HepG2 (cell line): ENCODE results near the gene DPP6. TPM values are rescaled to one million over a fixed set of nuclear protein-coding genes. Genes with fewer than 3 reads are reported as not detected.

ENCODE experiments used
- ATAC-seq: fragments of 200-7000 bp; cut with Tn5 transposase; 3 replicates; pipeline ENCODE4 v1.9.1; 2020; ENCODE audit warnings: mild to moderate bottlenecking, moderate library complexity
- BruUV-seq: library from RNA; stranded (reverse); fragments of 400-500 nt; replicated peaks from 2 replicates; lab custom pipeline; 2021; lab: Mats Ljungman, UMichigan
- CTCF ChIA-PET: fragments of 300-600 bp; formaldehyde crosslinking; extraction: SDS; loops from one replicate; lab custom pipeline; 2021; ENCODE audit warnings: low total read pairs, inconsistent platforms, low intra/inter-chr PET ratio; lab: Yijun Ruan, JAX
- POLR2A ChIA-PET: fragments of 350-600 bp; sonication (Branson Sonifier 250); formaldehyde crosslinking; loops from one replicate; lab custom pipeline; 2020; ENCODE audit warnings: antibody characterized with exemption, inconsistent platforms; lab: Yijun Ruan, JAX
- DNase-seq: peaks from one replicate; pipeline ENCODE4 v3.0.0-alpha.2; 2015; ENCODE audit warnings: low spot score
- FAIRE-seq: peaks from 3 replicates; lab custom pipeline; 2011; peaks lifted over from hg19 to GRCh38; lab: Jason Lieb, UNC
- H2AFZ ChIP-seq: one replicate; pipeline ENCODE4 v1.6.1; 2011; ENCODE audit warnings: low read length, inconsistent platforms
- H3K27ac ChIP-seq: fragments of 300-600 bp; 3 replicates; pipeline ENCODE4 v1.8.0; 2011; ENCODE audit warnings: mixed run types, mild to moderate bottlenecking, mixed read lengths, low read length, inconsistent platforms; ENCODE audit not compliant: insufficient read depth; ENCODE audit errors: extremely low read length
- H3K27me3 ChIP-seq, 2 experiments: fragments of 200-600 bp in 1 of 2; 2 replicates in 1 of 2; 3 replicates in 1 of 2; pipeline versions ENCODE4 v1.6.0 to v1.8.0; 2011; ENCODE audit warnings: low read length in 2 of 2, mild to moderate bottlenecking in 2 of 2, moderate library complexity in 2 of 2, inconsistent platforms in 1 of 2; ENCODE audit not compliant: insufficient read depth in 2 of 2, control insufficient read depth in 1 of 2
- H3K36me3 ChIP-seq, 2 experiments: fragments of 200-600 bp in 1 of 2; replicated peaks in 1 of 2; 2 replicates in 1 of 2; 3 replicates in 1 of 2; pipeline versions ENCODE4 v1.5.1 to v1.8.0; 2011; ENCODE audit warnings: low read length in 2 of 2, inconsistent platforms in 1 of 2; ENCODE audit not compliant: insufficient read depth in 2 of 2, control insufficient read depth in 1 of 2
- H3K4me1 ChIP-seq: 2 replicates; pipeline ENCODE4 v1.5.1; 2012; ENCODE audit warnings: low read length, inconsistent platforms; ENCODE audit not compliant: insufficient read depth
- H3K4me2 ChIP-seq: 2 replicates; pipeline ENCODE4 v1.6.0; 2011; ENCODE audit warnings: low read depth, low read length, inconsistent platforms
- H3K4me3 ChIP-seq, 3 experiments: fragments of 200-600 bp in 1 of 3; sonication (generic), shearing (Covaris generic) in 1 of 3; replicated peaks in 1 of 3; 2 replicates each; pipeline ENCODE4 v1.5.1; 2011 to 2016; ENCODE audit warnings: low read length in 3 of 3, inconsistent platforms in 2 of 3, low read depth in 2 of 3, mild to moderate bottlenecking in 2 of 3, control low read depth in 1 of 3, mixed read lengths in 1 of 3; ENCODE audit not compliant: insufficient read depth in 1 of 3
- H3K79me2 ChIP-seq: one replicate; pipeline ENCODE4 v1.6.1; 2011; ENCODE audit warnings: low read length, inconsistent platforms; ENCODE audit not compliant: insufficient read depth
- H3K9ac ChIP-seq: 2 replicates; pipeline ENCODE4 v1.6.0; 2011; ENCODE audit warnings: mild to moderate bottlenecking, low read depth, low read length, inconsistent platforms; ENCODE audit not compliant: insufficient read depth
- H3K9me3 ChIP-seq: 2 replicates; pipeline ENCODE4 v1.5.1; 2012; ENCODE audit warnings: mild to moderate bottlenecking, low read length
- H4K20me1 ChIP-seq: 2 replicates; pipeline ENCODE4 v1.6.0; 2011; ENCODE audit warnings: inconsistent platforms, mild to moderate bottlenecking, low read length, moderate library complexity; ENCODE audit not compliant: insufficient read depth
- FOSL2 ChIP-seq: sonication (generic); formaldehyde crosslinking; IDR thresholded peaks from 2 replicates; pipeline ENCODE4 v1.4.0; 2020; ENCODE audit warnings: missing genetic modification reagents
- POGZ ChIP-seq: sonication (generic); formaldehyde crosslinking; IDR thresholded peaks from 2 replicates; pipeline ENCODE4 v1.4.0; 2020; ENCODE audit warnings: mild to moderate bottlenecking, missing genetic modification reagents
- SMAD3 ChIP-seq: sonication (generic); formaldehyde crosslinking; IDR thresholded peaks from 2 replicates; pipeline ENCODE4 v1.4.0; 2020; ENCODE audit warnings: missing genetic modification reagents
- ZNF646 ChIP-seq: sonication (generic); formaldehyde crosslinking; IDR thresholded peaks from 2 replicates; pipeline ENCODE4 v1.9.0; 2021; ENCODE audit warnings: mild to moderate bottlenecking, missing genetic modification reagents
- ZNF792 ChIP-seq: IDR thresholded peaks from 2 replicates; pipeline ENCODE4 v1.6.1; 2016
- WGBS: methylation state at CpG from one replicate; pipeline ENCODE4 v1.1.6; 2017; ENCODE audit warnings: low lambda C conversion rate; 5-methylcytosine and 5-hydroxymethylcytosine counted together
- in situ Hi-C: cut with HindIII; loops from 2 replicates; pipeline ENCODE4 v1.10.0; 2017; ENCODE audit warnings: low pct_unique_long_range_greater_than_20kb; ENCODE audit not compliant: extremely low pct_ligation_motif_present
- intact Hi-C: fragments of 100-400 bp; cut with micrococcal nuclease; formaldehyde crosslinking; loops from one replicate; pipeline ENCODE4 v1.10.0; 2022; ENCODE audit not compliant: unreplicated experiment
- polyA plus RNA-seq, 8 experiments: library from polyadenylated mRNA; depleted of rRNA in 3 of 8; stranded (reverse) in 7 of 8; unstranded in 1 of 8; fragments of >200 nt; fragmentation: Illumina TruSeq in 4 of 8; extraction: Trizol in 4 of 8; gene quantifications; 2 replicates each; pipeline versions ENCODE4 v1.2.1 to v1.2.3, GENCODE V29; 2011 to 2016; ENCODE audit warnings: low read depth in 4 of 8, missing spikeins in 1 of 8, mixed read lengths in 1 of 8; ENCODE audit not compliant: insufficient read depth in 1 of 8
- total RNA-seq, 5 experiments: library from RNA; depleted of rRNA; stranded (reverse); fragments of >200 nt; fragmentation: Illumina TruSeq; extraction: Trizol; gene quantifications; 2 replicates each; pipeline ENCODE4 v1.2.3, GENCODE V29; 2016; ENCODE audit warnings: low read depth in 1 of 5

DPP6 gene
- total and polyA plus RNA-seq, 2 of the 13 experiments (the other 11 are each of a cell fraction or from before 2014, with no cell fraction given) = not detected

GRCh38 chr7:154581251-154581890, 529.2 kb downstream of the DPP6 start (continued):
- no peak for TF ChIP-seq ZNF646 (CRISPR knock-in tag)

- POLR2A ChIA-PET = no interaction called here
- 69% methylated on average over 5 of the region's 15 CpGs for WGBS
Measured at GRCh38 chr7:154583454-154583853, 531.3 kb downstream of the DPP6 start.

More at GRCh38 chr7:154583454-154583853, 531.3 kb downstream of the DPP6 start:
- TF ChIP-seq POGZ = no peak
- no peak for TF ChIP-seq SMAD3 (CRISPR knock-in tag)
- no peak for TF ChIP-seq FOSL2 (CRISPR knock-in tag)
- TF ChIP-seq ZNF792 (CRISPR knock-in tag) = no peak
- Histone ChIP-seq H3K9ac (no peak overlapping the region), H3K36me3 (no peaks in the 10 kb centered on the region), H3K4me1 (no peaks in the 10 kb centered on the region), H2AFZ (no peak overlapping the region), H3K79me2 (no peaks in the 10 kb centered on the region), H3K9me3 (no peaks in the 10 kb centered on the region), H3K27ac (no peak overlapping the region), H3K27me3 (peaks cover 1 to 16% of the 10 kb centered on the region in 2 experiments; a peak in 2 of 5 replicates), H3K4me2 (no peak overlapping the region), H3K4me3 (no peak overlapping the region), H4K20me1 (no peaks in the 10 kb centered on the region)
- in situ Hi-C loops (no loop called here), intact Hi-C loops (no loop called here)
- BruUV-seq = no TSS peak
- DNase-seq (no peak), FAIRE-seq (no peak), ATAC-seq (no peak)
- CTCF ChIA-PET = no interaction called here
